Osteoblast (primary cell): ENCODE data around the gene PHF21A. TPM values are rescaled to one million over a fixed set of nuclear protein-coding genes. Genes with fewer than 3 reads are reported as not detected.

Source experiments
- DNase-seq: peaks from one replicate; pipeline ENCODE4 v3.0.0; 2011; ENCODE audit warnings: low spot score, mixed read lengths; ENCODE audit not compliant: insufficient read length; ENCODE audit errors: missing footprints
- H2AFZ ChIP-seq: 2 replicates; pipeline ENCODE4 v1.6.0; 2011; ENCODE audit warnings: mild to moderate bottlenecking, low read length
- H3K27ac ChIP-seq: 2 replicates; pipeline ENCODE4 v1.5.1; 2011; ENCODE audit warnings: mild to moderate bottlenecking, low read depth, low read length, moderate library complexity
- H3K27me3 ChIP-seq: 2 replicates; pipeline ENCODE4 v1.6.0; 2012; ENCODE audit warnings: mild to moderate bottlenecking, control low read depth, inconsistent platforms, low read length, moderate library complexity; ENCODE audit not compliant: insufficient read depth
- H3K36me3 ChIP-seq: 2 replicates; pipeline ENCODE4 v1.5.1; 2011; ENCODE audit warnings: mild to moderate bottlenecking, low read length, control low read depth, moderate library complexity; ENCODE audit not compliant: insufficient read depth
- H3K4me1 ChIP-seq: 2 replicates; pipeline ENCODE4 v1.5.1; 2011; ENCODE audit warnings: mild to moderate bottlenecking, low read length, control low read depth, moderate library complexity; ENCODE audit not compliant: insufficient read depth
- H3K4me2 ChIP-seq: 2 replicates; pipeline ENCODE4 v1.6.0; 2011; ENCODE audit warnings: mild to moderate bottlenecking, low read length; ENCODE audit not compliant: insufficient read depth
- H3K4me3 ChIP-seq: fragments of 200-600 bp; sonication (generic); 3 replicates; pipeline ENCODE4 v1.5.1; 2012; ENCODE audit warnings: mild to moderate bottlenecking, low read length, inconsistent platforms; ENCODE audit not compliant: insufficient read depth
- H3K79me2 ChIP-seq: 2 replicates; pipeline ENCODE4 v1.6.0; 2012; ENCODE audit warnings: mild to moderate bottlenecking, low read length, control low read depth, inconsistent platforms; ENCODE audit not compliant: insufficient read depth
- H3K9me3 ChIP-seq: 2 replicates; pipeline ENCODE4 v1.5.1; 2011; ENCODE audit warnings: low read depth, low read length, control low read depth
- H4K20me1 ChIP-seq: 2 replicates; pipeline ENCODE4 v1.6.0; 2012; ENCODE audit warnings: mild to moderate bottlenecking, low read length, control low read depth; ENCODE audit not compliant: insufficient read depth
- total RNA-seq: library from RNA; depleted of rRNA; stranded (reverse); fragments of >200 nt; gene quantifications from 2 replicates; pipeline ENCODE4 v1.2.3, GENCODE V29; 2012
- TF ChIP-seq, protein P1 (sequence below): IDR thresholded peaks from 2 replicates; pipeline ENCODE4 v1.5.1; 2011; ENCODE audit warnings: mild to moderate bottlenecking, low read depth, low read length, moderate library complexity; ENCODE audit errors: extremely low read depth

Gene PHF21A
- total RNA-seq, 1 donor = 26.4 TPM

DNA sequence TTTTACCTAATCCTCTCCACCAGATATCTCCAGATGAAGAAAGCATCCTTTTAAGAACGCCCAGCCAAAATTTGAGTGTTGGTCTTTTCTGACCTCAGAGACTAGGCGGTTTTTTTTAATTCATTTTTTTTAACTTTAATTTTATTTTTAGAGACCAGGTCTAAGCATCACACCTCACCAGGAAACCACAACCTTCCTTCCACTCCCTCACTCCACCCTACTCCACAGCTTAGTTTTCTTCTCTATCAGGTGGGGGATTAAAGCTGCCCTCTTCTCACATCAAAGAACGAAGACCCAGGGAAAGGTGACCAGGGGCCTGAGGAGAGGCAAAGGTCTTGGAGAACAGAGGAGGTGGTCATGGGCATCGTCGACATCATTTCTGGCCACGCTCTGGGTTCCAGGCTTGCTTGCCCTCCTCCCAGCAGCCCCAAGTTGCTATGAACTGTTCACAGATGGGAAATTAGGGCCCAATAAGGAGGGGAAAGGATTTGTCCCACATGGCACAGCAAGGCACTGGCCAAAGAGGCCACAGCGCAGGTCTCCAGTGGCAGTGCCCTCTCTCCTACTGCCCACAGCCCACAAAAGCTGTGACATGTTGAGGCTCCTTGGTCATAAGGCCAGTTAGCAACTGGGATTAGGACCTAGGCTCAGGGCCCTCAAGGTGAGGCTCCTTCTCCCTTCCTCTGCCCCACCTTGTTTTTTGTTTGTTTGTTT lies 202.1 kb downstream of the PHF21A start:
- TF ChIP-seq, protein P1, sequence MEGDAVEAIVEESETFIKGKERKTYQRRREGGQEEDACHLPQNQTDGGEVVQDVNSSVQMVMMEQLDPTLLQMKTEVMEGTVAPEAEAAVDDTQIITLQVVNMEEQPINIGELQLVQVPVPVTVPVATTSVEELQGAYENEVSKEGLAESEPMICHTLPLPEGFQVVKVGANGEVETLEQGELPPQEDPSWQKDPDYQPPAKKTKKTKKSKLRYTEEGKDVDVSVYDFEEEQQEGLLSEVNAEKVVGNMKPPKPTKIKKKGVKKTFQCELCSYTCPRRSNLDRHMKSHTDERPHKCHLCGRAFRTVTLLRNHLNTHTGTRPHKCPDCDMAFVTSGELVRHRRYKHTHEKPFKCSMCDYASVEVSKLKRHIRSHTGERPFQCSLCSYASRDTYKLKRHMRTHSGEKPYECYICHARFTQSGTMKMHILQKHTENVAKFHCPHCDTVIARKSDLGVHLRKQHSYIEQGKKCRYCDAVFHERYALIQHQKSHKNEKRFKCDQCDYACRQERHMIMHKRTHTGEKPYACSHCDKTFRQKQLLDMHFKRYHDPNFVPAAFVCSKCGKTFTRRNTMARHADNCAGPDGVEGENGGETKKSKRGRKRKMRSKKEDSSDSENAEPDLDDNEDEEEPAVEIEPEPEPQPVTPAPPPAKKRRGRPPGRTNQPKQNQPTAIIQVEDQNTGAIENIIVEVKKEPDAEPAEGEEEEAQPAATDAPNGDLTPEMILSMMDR = no peak
- peak overlapping the region; percentile 1 for H2AFZ ChIP-seq
- peak; percentile 72 for DNase-seq

DNA sequence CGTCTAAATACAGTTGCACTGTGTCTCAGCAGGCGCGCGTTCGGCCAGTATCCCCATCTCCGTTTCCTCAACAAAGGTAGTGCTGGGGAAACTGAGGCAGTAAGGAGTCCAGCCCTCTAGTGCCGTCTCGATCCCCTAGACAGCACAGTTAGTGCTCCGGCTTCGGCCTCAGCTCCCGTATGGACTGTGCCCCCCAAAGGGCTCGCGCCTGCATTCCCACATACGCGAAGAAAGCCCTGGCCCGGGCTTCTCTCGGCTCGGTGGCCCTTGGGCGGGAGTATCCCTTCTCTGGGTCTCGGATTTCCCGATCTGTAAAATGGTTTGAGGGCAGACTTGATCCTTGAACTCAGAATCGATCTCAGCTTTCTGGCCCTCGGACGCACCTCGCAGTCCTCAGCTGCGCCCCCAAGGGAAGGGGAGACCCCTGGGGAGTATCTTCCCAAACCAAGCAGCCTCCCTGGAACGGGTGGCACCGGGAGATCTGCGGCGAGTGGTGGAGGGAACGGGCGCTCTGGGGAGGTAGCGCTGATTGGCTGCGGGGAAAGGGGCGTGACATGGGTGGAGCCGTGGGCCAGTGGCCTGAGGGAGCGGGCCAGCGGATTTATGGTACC lies 202.8 kb downstream of the PHF21A start:
- Histone ChIP-seq H3K27me3 (peaks cover 27% of the 10 kb centered on the region), H3K9me3 (no peaks in the 10 kb centered on the region), H3K79me2 (peaks cover 20% of the 10 kb centered on the region), H3K27ac (peak overlapping the region; percentile 84), H3K4me2 (peak overlapping the region; percentile 98), H3K36me3 (peaks cover 13% of the 10 kb centered on the region), H2AFZ (peak overlapping the region; percentile 99), H3K4me3 (peak overlapping the region; percentile 100), H4K20me1 (peaks cover 13% of the 10 kb centered on the region), H3K4me1 (peaks cover 11% of the 10 kb centered on the region)
- TF ChIP-seq, protein P1 = no peak
- peak; percentile 100 for DNase-seq

More for the DNA sequence above, 202.1 kb downstream of the PHF21A start:
- peaks cover 31% of the 10 kb centered on the region for H3K27me3 ChIP-seq
- H3K4me2 ChIP-seq = peak overlapping the region; percentile 98
- H4K20me1 ChIP-seq = peaks cover 13% of the 10 kb centered on the region
- no peaks in the 10 kb centered on the region for H3K9me3 ChIP-seq
- H3K4me1 ChIP-seq = peaks cover 11% of the 10 kb centered on the region
- H3K79me2 ChIP-seq = peaks cover 20% of the 10 kb centered on the region
- peak overlapping the region; percentile 100 for H3K4me3 ChIP-seq
- H3K36me3 ChIP-seq = peaks cover 7% of the 10 kb centered on the region
- no peak overlapping the region for H3K27ac ChIP-seq

DNA sequence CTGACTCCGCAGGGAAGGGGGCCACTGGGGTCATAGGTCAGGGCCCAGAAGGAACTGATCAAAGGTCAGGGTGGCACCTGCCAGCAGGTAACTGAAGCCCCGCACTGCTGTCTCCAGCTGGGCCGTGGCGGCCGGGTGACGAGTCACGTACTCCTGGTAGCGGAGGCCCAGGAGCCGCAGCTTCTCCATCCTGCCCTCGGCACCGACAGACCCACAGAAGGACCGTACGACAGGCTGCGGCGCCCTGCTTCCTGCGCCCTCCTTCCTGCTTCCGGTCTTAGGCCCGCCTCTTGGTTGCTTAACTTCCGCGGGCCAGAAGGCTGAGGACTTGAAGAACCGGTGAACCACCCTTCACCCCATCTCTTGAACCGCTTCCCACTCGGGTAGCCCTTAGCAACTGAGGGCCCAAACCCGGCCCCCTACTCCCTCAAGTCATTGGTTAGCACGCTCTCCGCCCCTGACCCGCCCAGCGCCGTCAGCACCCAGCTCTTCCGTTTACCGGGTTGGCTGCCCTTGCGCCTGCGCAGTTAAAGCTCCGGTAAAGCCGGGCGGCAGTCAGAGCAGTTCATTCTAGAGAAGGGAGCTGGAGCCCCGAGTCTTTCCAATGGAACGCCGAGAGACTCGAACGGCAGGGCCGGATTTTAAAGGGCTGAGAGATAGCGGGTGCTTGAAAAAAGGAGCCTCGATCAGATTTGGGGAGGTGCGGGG lies 203.5 kb downstream of the PHF21A start, which contains the start of gene PEX16:
PEX16 (minus strand) TSS at position 255 of the 708 bp plus-strand sequence; CDS start at position 189, 66 bp downstream.
- Histone ChIP-seq H4K20me1 (peaks cover 13% of the 10 kb centered on the region), H3K4me3 (peak within 1 kb of the TSS; percentile 100), H3K36me3 (peaks cover 20% of the 10 kb centered on the region), H3K4me1 (peaks cover 11% of the 10 kb centered on the region), H3K79me2 (peaks cover 20% of the 10 kb centered on the region), H3K4me2 (peak within 1 kb of the TSS; percentile 98), H2AFZ (peak within 1 kb of the TSS; percentile 99), H3K9me3 (no peaks in the 10 kb centered on the region), H3K27ac (peak within 1 kb of the TSS; percentile 84), H3K27me3 (peaks cover 21% of the 10 kb centered on the region)
- peak; percentile 100 for DNase-seq
- TF ChIP-seq, protein P1 = no peak
